PC-3 (cell line): ENCODE measurements around the gene CD19.

Source experiments
- CTCF ChIP-seq: fragments of 300-600 bp; sonication (generic); conservative IDR thresholded peaks from 2 replicates; pipeline ENCODE4 v1.5.1; 2017; ENCODE audit warnings: antibody characterized with exemption, low read depth, mild to moderate bottlenecking, low read length
- EZH2phosphoT487 ChIP-seq: fragments of 300-600 bp; sonication (generic); IDR thresholded peaks from 2 replicates; pipeline ENCODE4 v1.6.1; 2018; ENCODE audit warnings: mild to moderate bottlenecking, antibody characterized with exemption, low read length, borderline replicate concordance

- no peak for TF ChIP-seq CTCF
- TF ChIP-seq EZH2phosphoT487 = no peak
Measured at GRCh38 chr16:28987170-28987853, 55.5 kb downstream of the CD19 start.
